ENCODE measurements around the gene MINK1.

Gene MINK1

DNA sequence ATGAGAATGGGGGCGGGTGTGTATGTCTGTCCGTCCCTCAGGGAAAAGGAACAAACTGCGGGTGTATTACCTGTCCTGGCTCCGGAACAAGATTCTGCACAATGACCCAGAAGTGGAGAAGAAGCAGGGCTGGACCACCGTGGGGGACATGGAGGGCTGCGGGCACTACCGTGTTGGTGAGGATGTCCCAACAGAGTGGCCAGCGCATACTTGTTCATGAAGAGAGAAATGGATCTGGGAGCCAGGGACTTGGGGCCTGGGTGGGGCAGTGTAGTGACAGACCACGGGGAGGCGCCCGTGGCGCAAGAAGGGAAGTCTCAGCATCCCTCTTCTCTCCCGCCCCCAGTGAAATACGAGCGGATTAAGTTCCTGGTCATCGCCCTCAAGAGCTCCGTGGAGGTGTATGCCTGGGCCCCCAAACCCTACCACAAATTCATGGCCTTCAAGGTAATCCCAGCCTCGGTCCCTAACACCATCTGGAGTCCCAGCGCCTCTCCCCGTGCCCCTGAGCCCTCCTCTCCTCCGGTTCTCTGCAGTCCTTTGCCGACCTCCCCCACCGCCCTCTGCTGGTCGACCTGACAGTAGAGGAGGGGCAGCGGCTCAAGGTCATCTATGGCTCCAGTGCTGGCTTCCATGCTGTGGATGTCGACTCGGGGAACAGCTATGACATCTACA, 62.7 kb downstream of the MINK1 start:
- no peak for DNase-seq (ENCODE audit: low spot score)
- in situ Hi-C loops (cut with MboI; ENCODE audit: low pct_unique_long_range_greater_than_20kb, low sequenced_read_pairs, unreplicated experiment), result no loop called here
- TF ChIP-seq, protein P1, sequence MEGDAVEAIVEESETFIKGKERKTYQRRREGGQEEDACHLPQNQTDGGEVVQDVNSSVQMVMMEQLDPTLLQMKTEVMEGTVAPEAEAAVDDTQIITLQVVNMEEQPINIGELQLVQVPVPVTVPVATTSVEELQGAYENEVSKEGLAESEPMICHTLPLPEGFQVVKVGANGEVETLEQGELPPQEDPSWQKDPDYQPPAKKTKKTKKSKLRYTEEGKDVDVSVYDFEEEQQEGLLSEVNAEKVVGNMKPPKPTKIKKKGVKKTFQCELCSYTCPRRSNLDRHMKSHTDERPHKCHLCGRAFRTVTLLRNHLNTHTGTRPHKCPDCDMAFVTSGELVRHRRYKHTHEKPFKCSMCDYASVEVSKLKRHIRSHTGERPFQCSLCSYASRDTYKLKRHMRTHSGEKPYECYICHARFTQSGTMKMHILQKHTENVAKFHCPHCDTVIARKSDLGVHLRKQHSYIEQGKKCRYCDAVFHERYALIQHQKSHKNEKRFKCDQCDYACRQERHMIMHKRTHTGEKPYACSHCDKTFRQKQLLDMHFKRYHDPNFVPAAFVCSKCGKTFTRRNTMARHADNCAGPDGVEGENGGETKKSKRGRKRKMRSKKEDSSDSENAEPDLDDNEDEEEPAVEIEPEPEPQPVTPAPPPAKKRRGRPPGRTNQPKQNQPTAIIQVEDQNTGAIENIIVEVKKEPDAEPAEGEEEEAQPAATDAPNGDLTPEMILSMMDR (IDR thresholded peaks at IDR 0.05; ENCODE audit: extremely low read depth, insufficient read depth, missing control alignments), result peak; percentile 5

GRCh38 chr17:4896332-4897197, 63.4 kb downstream of the MINK1 start:
- in situ Hi-C loops (cut with MboI; ENCODE audit: low pct_unique_long_range_greater_than_20kb, low sequenced_read_pairs, unreplicated experiment), result no loop called here
- TF ChIP-seq, protein P1 (IDR thresholded peaks at IDR 0.05; ENCODE audit: extremely low read depth, insufficient read depth, missing control alignments), result no peak
- no peak for DNase-seq (ENCODE audit: low spot score)

- TF ChIP-seq, protein P1 (IDR thresholded peaks at IDR 0.05; ENCODE audit: extremely low read depth, insufficient read depth, missing control alignments), result no peak
- in situ Hi-C loops (cut with MboI; ENCODE audit: low pct_unique_long_range_greater_than_20kb, low sequenced_read_pairs, unreplicated experiment), result no loop called here
Measured at GRCh38 chr17:4897198-4897687, 64.1 kb downstream of the MINK1 start.

DNA sequence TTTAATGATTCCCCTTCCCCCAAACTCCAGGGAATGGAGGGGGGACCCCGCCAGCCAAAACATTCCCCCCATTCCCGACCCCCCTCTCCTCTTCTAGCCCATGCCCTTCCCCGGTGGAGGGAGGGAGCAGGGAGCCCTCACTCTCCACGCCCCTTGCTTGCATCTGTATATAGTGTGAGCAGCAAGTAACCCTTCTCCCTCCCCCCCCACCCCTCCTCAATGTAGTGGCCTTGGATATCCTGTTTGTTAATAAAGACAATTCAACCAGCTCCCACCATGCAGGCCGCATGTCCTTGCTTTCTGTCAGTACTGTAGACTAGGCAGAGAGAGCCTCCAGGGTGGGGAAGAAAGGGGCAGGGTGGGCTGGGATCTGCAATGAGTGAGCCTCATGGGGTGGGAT, 64.6 kb downstream of the MINK1 start:
- in situ Hi-C loops (cut with MboI; ENCODE audit: low pct_unique_long_range_greater_than_20kb, low sequenced_read_pairs, unreplicated experiment), result no loop called here
- TF ChIP-seq, protein P1 (IDR thresholded peaks at IDR 0.05; ENCODE audit: extremely low read depth, insufficient read depth, missing control alignments), result no peak
- DNase-seq (ENCODE audit: low spot score), result no peak

More at GRCh38 chr17:4897198-4897687, 64.1 kb downstream of the MINK1 start:
- no peak for DNase-seq (ENCODE audit: low spot score)

GRCh38 chr17:4898351-4898750, 65.2 kb downstream of the MINK1 start:
- in situ Hi-C loops (cut with MboI; ENCODE audit: low pct_unique_long_range_greater_than_20kb, low sequenced_read_pairs, unreplicated experiment), result no loop called here
- no peak for DNase-seq (ENCODE audit: low spot score)
- TF ChIP-seq, protein P1 (IDR thresholded peaks at IDR 0.05; ENCODE audit: extremely low read depth, insufficient read depth, missing control alignments), result no peak

GRCh38 chr17:4898927-4899326, 65.8 kb downstream of the MINK1 start:
- DNase-seq (ENCODE audit: low spot score), result no peak
- in situ Hi-C loops (cut with MboI; ENCODE audit: low pct_unique_long_range_greater_than_20kb, low sequenced_read_pairs, unreplicated experiment), result no loop called here
- TF ChIP-seq, protein P1 (IDR thresholded peaks at IDR 0.05; ENCODE audit: extremely low read depth, insufficient read depth, missing control alignments), result no peak

All from GM13977 (cell line).